Heart left ventricle (tissue), 13 donors: Measurements from ENCODE around the gene SEMA4D.

Source experiments
- POLR2A ChIP-seq, 2 donors: fragments of 450-650 bp; IDR thresholded peaks; one replicate each; pipeline ENCODE4 v1.6.1; 2017; ENCODE audit warnings: antibody characterized with exemption in 2 of 2, mild to moderate bottlenecking in 2 of 2, moderate library complexity in 2 of 2
- TF ChIP-seq, protein P1 (sequence below), 12 donors: fragments of 200-600 bp; sonication (generic) in 4 of 12; IDR thresholded peaks; one replicate each; pipeline versions ENCODE4 v1.5.0 to v1.8.0; 2018 to 2022; ENCODE audit warnings: antibody characterized with exemption in 12 of 12, mild to moderate bottlenecking in 5 of 12
- donor health status: ischemic (EF 13 %, LVEDD 7.1; RV severe dilation, severe dysfunction).
- donor health status: DM: no; HTN: yes; CAD: no.
- donor health status: DM: no; HTN: no; CAD: no.
- donor health status: ischemic (EF 25% LVEDD 6.9; RV normal size, moderate dysfunction).
- donor health status: ischemic (EF 25% LVEDD 5.7; RV mildly dilated, moderate dysfunction).
- donor health status: ischemic (EF 35%, LVEDD 5.7; RV mildly dilated, moderate dysfunction).
- donor health status: nonischemic (EF 11% LVEDD 7.7; RV severe dilation, severe dysfunction).
- donor health status: DM: yes; HTN: yes; CAD: no.
- donor health status: PGD.
- donor health status: ischemic (EF 29% LVEDD 5.4; RV normal size, mild dysfunction).
- donor health status: nonischemic (EF 23%, LVEDD 6.1; RV moderate dilation, normal function).

DNA sequence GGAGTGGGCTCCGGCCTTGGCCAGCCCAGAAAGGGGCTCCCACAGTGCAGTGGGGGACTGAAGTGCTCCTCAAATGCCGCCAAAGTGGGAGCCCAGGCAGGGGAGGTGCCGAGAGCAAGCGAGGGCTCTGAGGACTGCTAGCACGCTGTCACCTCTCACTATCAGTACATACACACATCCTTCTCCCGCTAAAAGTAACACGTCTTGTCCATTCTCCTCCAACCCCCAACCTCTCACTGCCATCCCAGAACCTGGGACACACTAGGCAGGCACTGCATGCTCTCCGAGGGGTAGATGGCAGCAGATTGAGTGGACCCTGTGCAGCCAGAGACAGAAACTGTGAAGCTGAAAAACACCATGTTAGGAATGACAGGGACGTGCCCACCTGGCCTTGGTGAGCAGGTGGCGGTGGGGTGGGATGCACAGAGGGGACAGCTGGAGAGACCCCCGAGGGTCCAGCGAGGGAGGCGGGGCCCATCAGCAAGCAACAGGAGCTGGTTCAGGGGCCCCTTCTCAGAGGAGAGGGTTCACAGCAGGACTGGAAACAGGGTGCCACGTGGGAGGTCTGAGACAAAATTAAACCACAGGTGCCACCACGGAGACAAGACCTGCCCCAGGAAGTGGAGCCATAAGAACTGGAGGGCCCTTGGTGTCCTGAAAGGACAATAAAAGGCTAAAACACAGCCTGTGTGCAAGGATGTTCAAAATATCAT is 16.9 kb downstream of the SEMA4D start:
- no peak for TF ChIP-seq POLR2A (IDR thresholded peaks at IDR 0.05)
- TF ChIP-seq, protein P1, sequence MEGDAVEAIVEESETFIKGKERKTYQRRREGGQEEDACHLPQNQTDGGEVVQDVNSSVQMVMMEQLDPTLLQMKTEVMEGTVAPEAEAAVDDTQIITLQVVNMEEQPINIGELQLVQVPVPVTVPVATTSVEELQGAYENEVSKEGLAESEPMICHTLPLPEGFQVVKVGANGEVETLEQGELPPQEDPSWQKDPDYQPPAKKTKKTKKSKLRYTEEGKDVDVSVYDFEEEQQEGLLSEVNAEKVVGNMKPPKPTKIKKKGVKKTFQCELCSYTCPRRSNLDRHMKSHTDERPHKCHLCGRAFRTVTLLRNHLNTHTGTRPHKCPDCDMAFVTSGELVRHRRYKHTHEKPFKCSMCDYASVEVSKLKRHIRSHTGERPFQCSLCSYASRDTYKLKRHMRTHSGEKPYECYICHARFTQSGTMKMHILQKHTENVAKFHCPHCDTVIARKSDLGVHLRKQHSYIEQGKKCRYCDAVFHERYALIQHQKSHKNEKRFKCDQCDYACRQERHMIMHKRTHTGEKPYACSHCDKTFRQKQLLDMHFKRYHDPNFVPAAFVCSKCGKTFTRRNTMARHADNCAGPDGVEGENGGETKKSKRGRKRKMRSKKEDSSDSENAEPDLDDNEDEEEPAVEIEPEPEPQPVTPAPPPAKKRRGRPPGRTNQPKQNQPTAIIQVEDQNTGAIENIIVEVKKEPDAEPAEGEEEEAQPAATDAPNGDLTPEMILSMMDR (IDR thresholded peaks at IDR 0.05), result no peak
